K562 (cell line): ENCODE data around the gene C2CD2.

Experiments
- FOXA3 ChIP-seq, 2 experiments: fragments of 450-650 bp in 1 of 2; sonication (generic) in 1 of 2; formaldehyde crosslinking; IDR thresholded peaks in 1 of 2; conservative IDR thresholded peaks in 1 of 2; 2 replicates each; pipeline versions ENCODE4 v1.4.0 to v1.8.0; 2020 to 2022; ENCODE audit warnings: mild to moderate bottlenecking in 2 of 2, missing genetic modification reagents in 1 of 2
- GABPA ChIP-seq: fragments of 200-800 bp; sonication (Bioruptor generic); conservative IDR thresholded peaks from 2 replicates; pipeline ENCODE4 v1.6.1; 2016; ENCODE audit warnings: low read depth, missing genetic modification characterization, missing compliant biosample characterization
- SAFB2 ChIP-seq: fragments of 200-400 bp; formaldehyde crosslinking; IDR thresholded peaks from 2 replicates; pipeline ENCODE4 v1.6.1; 2018; ENCODE audit warnings: borderline replicate concordance, low read length, low read depth, moderate library complexity; ENCODE audit not compliant: severe bottlenecking
- SRF ChIP-seq, 2 experiments: fragments of 250-450, 450-650 bp in 1 of 2; sonication (Bioruptor Pico) in 1 of 2; sonication (generic) in 1 of 2; formaldehyde crosslinking; IDR thresholded peaks; 2 replicates each; pipeline versions ENCODE4 v1.5.0 to v1.5.1; 2020 to 2022; ENCODE audit warnings: mild to moderate bottlenecking in 1 of 2, missing genetic modification reagents in 1 of 2
- TF ChIP-seq, protein P1 (sequence below), 3 experiments: IDR thresholded peaks in 2 of 3; conservative IDR thresholded peaks in 1 of 3; 2 replicates each; pipeline ENCODE4 v1.5.1; 2011 to 2012; ENCODE audit warnings: low read length in 3 of 3, mild to moderate bottlenecking in 3 of 3, control low read depth in 2 of 3, improper control_type of control experiment in 1 of 3, inconsistent platforms in 1 of 3, low read depth in 1 of 3, mixed read lengths in 1 of 3, moderate library complexity in 1 of 3; ENCODE audit not compliant: insufficient read depth in 2 of 3

- TF ChIP-seq, protein P1, sequence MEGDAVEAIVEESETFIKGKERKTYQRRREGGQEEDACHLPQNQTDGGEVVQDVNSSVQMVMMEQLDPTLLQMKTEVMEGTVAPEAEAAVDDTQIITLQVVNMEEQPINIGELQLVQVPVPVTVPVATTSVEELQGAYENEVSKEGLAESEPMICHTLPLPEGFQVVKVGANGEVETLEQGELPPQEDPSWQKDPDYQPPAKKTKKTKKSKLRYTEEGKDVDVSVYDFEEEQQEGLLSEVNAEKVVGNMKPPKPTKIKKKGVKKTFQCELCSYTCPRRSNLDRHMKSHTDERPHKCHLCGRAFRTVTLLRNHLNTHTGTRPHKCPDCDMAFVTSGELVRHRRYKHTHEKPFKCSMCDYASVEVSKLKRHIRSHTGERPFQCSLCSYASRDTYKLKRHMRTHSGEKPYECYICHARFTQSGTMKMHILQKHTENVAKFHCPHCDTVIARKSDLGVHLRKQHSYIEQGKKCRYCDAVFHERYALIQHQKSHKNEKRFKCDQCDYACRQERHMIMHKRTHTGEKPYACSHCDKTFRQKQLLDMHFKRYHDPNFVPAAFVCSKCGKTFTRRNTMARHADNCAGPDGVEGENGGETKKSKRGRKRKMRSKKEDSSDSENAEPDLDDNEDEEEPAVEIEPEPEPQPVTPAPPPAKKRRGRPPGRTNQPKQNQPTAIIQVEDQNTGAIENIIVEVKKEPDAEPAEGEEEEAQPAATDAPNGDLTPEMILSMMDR (IDR thresholded peaks at IDR 0.05 in 2 of 3, conservative IDR thresholded peaks at IDR 0.05 in 1 of 3; ENCODE audit: insufficient read depth in 2 of 3, low read depth in 1 of 3, low read length in 3 of 3) = no peak
- TF ChIP-seq GABPA = no peak
- no peak for TF ChIP-seq SRF (CRISPR knock-in tag; IDR thresholded peaks at IDR 0.05)
- no peak for TF ChIP-seq FOXA3 (CRISPR knock-in tag; conservative IDR thresholded peaks at IDR 0.05 in 1 of 2, IDR thresholded peaks at IDR 0.05 in 1 of 2)
- no peak for TF ChIP-seq SAFB2
Observed at GRCh38 chr21:41920476-41920875, 33.3 kb downstream of the C2CD2 start.
